Testis (tissue), 2 donors: ENCODE data around the gene ACTMAP.

Experiments
- POLR2A ChIP-seq: fragments of 450-650 bp; IDR thresholded peaks from one replicate; pipeline ENCODE4 v1.6.1; 2017; ENCODE audit warnings: antibody characterized with exemption, mild to moderate bottlenecking, moderate library complexity
- TF ChIP-seq, protein P1 (sequence below), 3 experiments: fragments of 450-650 bp in 2 of 3; fragments of 200-600 bp in 1 of 3; sonication (generic) in 1 of 3; IDR thresholded peaks; one replicate each; pipeline ENCODE4 v1.5.1; 2016 to 2019; ENCODE audit warnings: antibody characterized with exemption in 3 of 3, mild to moderate bottlenecking in 2 of 3, moderate library complexity in 1 of 3

GRCh38 chr19:40791349-40791748, 41.1 kb upstream of the ACTMAP start:
- TF ChIP-seq, protein P1, sequence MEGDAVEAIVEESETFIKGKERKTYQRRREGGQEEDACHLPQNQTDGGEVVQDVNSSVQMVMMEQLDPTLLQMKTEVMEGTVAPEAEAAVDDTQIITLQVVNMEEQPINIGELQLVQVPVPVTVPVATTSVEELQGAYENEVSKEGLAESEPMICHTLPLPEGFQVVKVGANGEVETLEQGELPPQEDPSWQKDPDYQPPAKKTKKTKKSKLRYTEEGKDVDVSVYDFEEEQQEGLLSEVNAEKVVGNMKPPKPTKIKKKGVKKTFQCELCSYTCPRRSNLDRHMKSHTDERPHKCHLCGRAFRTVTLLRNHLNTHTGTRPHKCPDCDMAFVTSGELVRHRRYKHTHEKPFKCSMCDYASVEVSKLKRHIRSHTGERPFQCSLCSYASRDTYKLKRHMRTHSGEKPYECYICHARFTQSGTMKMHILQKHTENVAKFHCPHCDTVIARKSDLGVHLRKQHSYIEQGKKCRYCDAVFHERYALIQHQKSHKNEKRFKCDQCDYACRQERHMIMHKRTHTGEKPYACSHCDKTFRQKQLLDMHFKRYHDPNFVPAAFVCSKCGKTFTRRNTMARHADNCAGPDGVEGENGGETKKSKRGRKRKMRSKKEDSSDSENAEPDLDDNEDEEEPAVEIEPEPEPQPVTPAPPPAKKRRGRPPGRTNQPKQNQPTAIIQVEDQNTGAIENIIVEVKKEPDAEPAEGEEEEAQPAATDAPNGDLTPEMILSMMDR (IDR thresholded peaks at IDR 0.05), result no peak
- no peak for TF ChIP-seq POLR2A
